8988T (cell line): ENCODE data around the gene IKZF1.

Source experiments
- DNase-seq: peaks from one replicate; pipeline ENCODE4 v3.0.0; 2011

The IKZF1 gene

GRCh38 chr7:50379539-50379938 is 75.0 kb downstream of the IKZF1 start:
- no peak for DNase-seq

GRCh38 chr7:50382455-50382854 is 77.9 kb downstream of the IKZF1 start:
- DNase-seq, result no peak

- DNase-seq, result no peak
These were observed 82.8 kb downstream of the IKZF1 start for GRCh38 chr7:50387351-50387750.

GRCh38 chr7:50389961-50390360 is 85.4 kb downstream of the IKZF1 start:
- no peak for DNase-seq

- DNase-seq, result no peak
These were observed 86.9 kb downstream of the IKZF1 start for GRCh38 chr7:50391386-50391785.

GRCh38 chr7:50393076-50393475 is 88.6 kb downstream of the IKZF1 start:
- DNase-seq, result no peak

GRCh38 chr7:50393547-50394252 is 89.2 kb downstream of the IKZF1 start:
- DNase-seq, result no peak

- no peak for DNase-seq
These were observed 89.8 kb downstream of the IKZF1 start for GRCh38 chr7:50394315-50394714.

GRCh38 chr7:50396856-50397255 is 92.3 kb downstream of the IKZF1 start:
- DNase-seq, result no peak

GRCh38 chr7:50397320-50397970 is 92.9 kb downstream of the IKZF1 start:
- no peak for DNase-seq

GRCh38 chr7:50397971-50398324 is 93.4 kb downstream of the IKZF1 start:
- no peak for DNase-seq

- DNase-seq, result no peak
These were observed 94.7 kb downstream of the IKZF1 start for GRCh38 chr7:50399206-50399605.

- DNase-seq, result no peak
These were observed 95.1 kb downstream of the IKZF1 start for GRCh38 chr7:50399635-50400034.

- DNase-seq, result no peak
These were observed 95.6 kb downstream of the IKZF1 start for GRCh38 chr7:50400114-50400513.

GRCh38 chr7:50404392-50404791 is 99.9 kb downstream of the IKZF1 start:
- DNase-seq, result no peak

- no peak for DNase-seq
These were observed 100.7 kb downstream of the IKZF1 start for GRCh38 chr7:50405221-50405620.

GRCh38 chr7:50406935-50407334 is 102.4 kb downstream of the IKZF1 start:
- no peak for DNase-seq

GRCh38 chr7:50409856-50410745 is 105.6 kb downstream of the IKZF1 start:
- DNase-seq, result no peak

- no peak for DNase-seq
These were observed 106.8 kb downstream of the IKZF1 start for GRCh38 chr7:50411332-50411731.

- DNase-seq, result no peak
These were observed 108.5 kb downstream of the IKZF1 start for GRCh38 chr7:50412973-50413372.

- no peak for DNase-seq
These were observed 109.0 kb downstream of the IKZF1 start for GRCh38 chr7:50413561-50413960.

- DNase-seq, result no peak
These were observed 111.4 kb downstream of the IKZF1 start for GRCh38 chr7:50415844-50416364.

- no peak for DNase-seq
These were observed 112.1 kb downstream of the IKZF1 start for GRCh38 chr7:50416527-50417182.
